ENCODE measurements around the gene TUBA3D. TPM values are rescaled to one million over a fixed set of nuclear protein-coding genes. Genes with fewer than 3 reads are reported as not detected.
"Not testable (repeated sequence)": the region's sequence is repeated elsewhere in the genome, so short reads cannot be mapped to it uniquely, and the experiment has no call there.

Gene TUBA3D
- total and polyA plus RNA-seq, 2 donors (not counting 1 experiment from before 2014, with no cell fraction given), result not detected

DNA sequence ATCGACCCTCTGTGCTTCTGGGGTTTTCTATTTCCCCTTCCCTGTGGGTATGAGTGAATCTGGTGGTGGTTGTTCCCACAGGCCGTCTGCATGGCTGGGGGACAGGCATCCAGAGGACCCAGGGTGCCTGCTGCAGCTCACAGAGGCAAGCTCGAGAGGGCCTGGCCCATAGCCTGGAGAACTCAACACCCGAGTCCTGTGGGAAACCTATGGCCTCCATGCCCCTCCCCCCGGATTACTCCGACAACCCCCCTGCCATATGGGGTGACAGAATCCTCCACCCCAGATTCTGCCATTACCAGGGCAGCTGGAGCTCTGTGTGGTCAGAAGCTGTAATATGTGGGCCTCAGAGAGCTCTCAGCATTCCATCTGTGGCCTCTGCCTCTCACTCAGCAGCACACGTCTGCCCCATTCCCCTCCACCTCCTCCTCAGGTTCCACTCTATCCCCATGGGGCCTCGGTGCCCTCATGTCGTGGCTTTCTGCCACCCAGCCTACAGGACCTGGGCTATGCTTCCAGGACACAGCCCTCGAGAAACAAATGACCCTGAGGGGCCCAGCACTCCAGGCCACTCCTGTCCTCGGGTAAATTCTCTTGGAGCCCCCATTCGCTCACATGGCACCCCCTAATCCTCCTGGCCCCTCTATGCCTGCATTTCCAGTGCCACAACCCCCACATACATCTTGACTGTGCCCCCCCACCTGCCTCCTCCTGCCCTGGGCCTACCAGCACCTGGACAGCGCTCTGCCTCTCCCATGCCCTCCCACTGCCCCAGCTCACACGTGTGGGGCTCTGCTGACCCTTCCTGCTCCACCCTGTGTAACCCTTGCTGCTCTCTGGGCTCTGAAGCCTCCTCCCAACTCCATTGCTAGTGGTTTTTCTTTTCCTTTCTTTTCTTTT lies 12.6 kb downstream of the TUBA3D start:
- H3K4me1 ChIP-seq (ENCODE audit: control insufficient read depth, extremely low read depth, insufficient read depth, low read length), result no peaks in the 10 kb centered on the region
- H3K36me3 ChIP-seq (ENCODE audit: control insufficient read depth, insufficient read depth, low read length), result peaks cover 2% of the 10 kb centered on the region
- no peak overlapping the region for H2AFZ ChIP-seq (ENCODE audit: low read length)
- peaks cover 23% of the 10 kb centered on the region for H3K79me2 ChIP-seq (ENCODE audit: control insufficient read depth, insufficient read depth, low read length)
- no peak overlapping the region for H3K27ac ChIP-seq (ENCODE audit: insufficient read depth, low read length)
- no peaks in the 10 kb centered on the region for H3K9me3 ChIP-seq (ENCODE audit: control insufficient read depth, insufficient read depth, low read depth, low read length)
- no peak overlapping the region for H3K4me2 ChIP-seq (ENCODE audit: extremely low read depth, insufficient read depth, low read length)
- H3K4me3 ChIP-seq (replicated peaks in 1 of 4; ENCODE audit: control extremely low read depth in 1 of 4, insufficient read depth in 1 of 4, low read depth in 3 of 4, low read length in 4 of 4), result no peak overlapping the region
- DNase-seq (ENCODE audit: low read depth in 2 of 2), result no peak
- H3K9ac ChIP-seq (ENCODE audit: insufficient read depth, low read length), result no peak overlapping the region
- no peaks in the 10 kb centered on the region for H4K20me1 ChIP-seq (ENCODE audit: control insufficient read depth, extremely low read depth, insufficient read depth, low read length)
- TF ChIP-seq CTCF (conservative IDR thresholded peaks at IDR 0.05 in 1 of 2, IDR thresholded peaks at IDR 0.05 in 1 of 2; ENCODE audit: low read depth in 1 of 2, low read length in 2 of 2) (no peak), EZH2 (IDR thresholded peaks at IDR 0.05; ENCODE audit: low read length, missing control alignments) (no peak)
- no peaks in the 10 kb centered on the region for H3K27me3 ChIP-seq (ENCODE audit: control insufficient read depth, insufficient read depth, low read length)

DNA sequence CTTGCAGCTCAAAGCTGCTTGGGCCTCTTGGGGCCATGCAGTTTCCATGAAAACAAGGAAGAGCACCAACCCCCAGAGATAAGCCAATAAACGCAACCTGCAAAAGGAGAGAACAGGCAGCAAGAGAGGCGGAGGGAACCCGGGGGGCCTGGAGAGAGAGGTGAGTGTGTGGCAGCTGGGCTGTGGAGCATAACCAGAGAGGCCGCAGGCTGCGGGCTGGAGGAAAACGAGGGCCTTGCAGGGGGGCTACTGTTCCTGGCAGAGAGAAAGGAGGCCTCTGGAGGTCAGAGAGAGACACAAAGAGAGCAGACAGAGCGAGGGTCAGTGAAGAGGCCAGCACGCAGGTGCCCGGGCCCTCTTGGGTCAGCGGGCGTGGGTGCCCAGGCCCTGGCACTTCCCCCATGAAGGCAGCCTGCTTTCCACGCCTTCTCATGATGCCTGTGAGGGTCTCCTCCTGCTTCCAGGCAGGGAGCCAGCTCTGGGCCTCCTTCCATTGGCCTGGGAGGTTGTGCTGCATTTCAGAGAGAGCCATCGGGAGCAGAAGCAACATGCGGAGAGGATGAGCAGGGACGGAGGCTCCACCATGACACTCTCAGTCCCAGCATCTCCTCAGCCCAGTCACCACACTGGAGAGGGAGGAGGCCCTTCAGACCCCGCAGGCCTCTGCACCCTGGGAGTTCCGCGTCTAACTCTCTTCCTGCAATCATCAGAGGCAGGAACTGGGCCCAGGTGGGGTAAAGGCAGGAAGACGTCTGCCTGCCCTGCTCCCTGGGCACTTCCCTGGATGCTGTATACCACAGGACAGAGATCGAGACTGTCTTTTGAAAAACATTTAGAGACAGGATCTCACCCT lies 14.9 kb downstream of the TUBA3D start:
- Histone ChIP-seq H3K4me2 (ENCODE audit: extremely low read depth, insufficient read depth, low read length) (peak overlapping the region; percentile 71), H3K79me2 (ENCODE audit: control insufficient read depth, insufficient read depth, low read length) (peaks cover 46% of the 10 kb centered on the region), H3K4me3 (replicated peaks in 1 of 4; ENCODE audit: control extremely low read depth in 1 of 4, insufficient read depth in 1 of 4, low read depth in 3 of 4, low read length in 4 of 4) (peak overlapping the region; percentile 27 to 92 (median 48))
- H2AFZ ChIP-seq (ENCODE audit: low read length); H3K9ac ChIP-seq (ENCODE audit: insufficient read depth, low read length); H3K36me3 ChIP-seq (ENCODE audit: control insufficient read depth, insufficient read depth, low read length); H3K4me1 ChIP-seq (ENCODE audit: control insufficient read depth, extremely low read depth, insufficient read depth, low read length); H4K20me1 ChIP-seq (ENCODE audit: control insufficient read depth, extremely low read depth, insufficient read depth, low read length); H3K27ac ChIP-seq (ENCODE audit: insufficient read depth, low read length); H3K9me3 ChIP-seq (ENCODE audit: control insufficient read depth, insufficient read depth, low read depth, low read length); H3K27me3 ChIP-seq (ENCODE audit: control insufficient read depth, insufficient read depth, low read length): not testable (repeated sequence)
- peak; percentile 34 to 41 for DNase-seq (ENCODE audit: low read depth in 2 of 2)

DNA sequence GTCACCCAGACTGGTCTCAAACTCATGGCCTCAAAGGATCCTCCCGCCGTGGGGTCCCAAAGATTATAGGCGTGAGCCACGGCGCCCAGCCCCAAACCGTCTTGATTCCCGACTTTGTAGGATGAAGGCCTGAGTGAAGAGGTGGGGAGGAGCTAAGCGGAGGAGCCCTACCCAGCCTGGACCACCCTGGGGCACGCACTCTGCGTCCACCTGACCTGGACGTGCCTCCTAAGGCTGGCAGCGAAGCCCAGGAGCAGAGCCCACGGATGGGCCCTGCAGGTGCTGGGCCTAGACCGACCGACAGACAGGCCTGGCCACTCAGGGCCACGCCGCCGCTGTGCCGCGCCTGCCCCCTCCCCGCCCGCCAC lies 15.5 kb downstream of the TUBA3D start:
- not testable (repeated sequence) for H4K20me1 ChIP-seq (ENCODE audit: control insufficient read depth, extremely low read depth, insufficient read depth, low read length); H3K27ac ChIP-seq (ENCODE audit: insufficient read depth, low read length); DNase-seq (ENCODE audit: low read depth in 2 of 2); H3K9me3 ChIP-seq (ENCODE audit: control insufficient read depth, insufficient read depth, low read depth, low read length); H3K27me3 ChIP-seq (ENCODE audit: control insufficient read depth, insufficient read depth, low read length); H3K36me3 ChIP-seq (ENCODE audit: control insufficient read depth, insufficient read depth, low read length); H3K4me1 ChIP-seq (ENCODE audit: control insufficient read depth, extremely low read depth, insufficient read depth, low read length); H3K9ac ChIP-seq (ENCODE audit: insufficient read depth, low read length)
- Histone ChIP-seq H3K4me3 (replicated peaks in 1 of 4; ENCODE audit: control extremely low read depth in 1 of 4, insufficient read depth in 1 of 4, low read depth in 3 of 4, low read length in 4 of 4) (peak overlapping the region; percentile 27 to 92 (median 48)), H2AFZ (ENCODE audit: low read length) (peak overlapping the region; percentile 19), H3K79me2 (ENCODE audit: control insufficient read depth, insufficient read depth, low read length) (peaks cover 52% of the 10 kb centered on the region), H3K4me2 (ENCODE audit: extremely low read depth, insufficient read depth, low read length) (peak overlapping the region; percentile 58)

- DNase-seq (ENCODE audit: low read depth in 2 of 2), result not testable (repeated sequence)
- peak within 1 kb of the TSS; percentile 83 for H2AFZ ChIP-seq (ENCODE audit: low read length)
Measured at GRCh38 chr2:131492015-131492417, 16.1 kb downstream of the TUBA3D start, which contains the start of gene MZT2A. MZT2A (minus strand) TSS chr2:131492397; CDS start chr2:131492376, 21 bp downstream.

More at GRCh38 chr2:131492015-131492417, 16.1 kb downstream of the TUBA3D start, which contains the start of gene MZT2A:
- not testable (repeated sequence) for H3K9me3 ChIP-seq (ENCODE audit: control insufficient read depth, insufficient read depth, low read depth, low read length); H3K27me3 ChIP-seq (ENCODE audit: control insufficient read depth, insufficient read depth, low read length); H3K36me3 ChIP-seq (ENCODE audit: control insufficient read depth, insufficient read depth, low read length); H3K4me1 ChIP-seq (ENCODE audit: control insufficient read depth, extremely low read depth, insufficient read depth, low read length); H4K20me1 ChIP-seq (ENCODE audit: control insufficient read depth, extremely low read depth, insufficient read depth, low read length)
- Histone ChIP-seq H3K79me2 (ENCODE audit: control insufficient read depth, insufficient read depth, low read length) (peaks cover 58% of the 10 kb centered on the region), H3K27ac (ENCODE audit: insufficient read depth, low read length) (peak within 1 kb of the TSS; percentile 71), H3K4me2 (ENCODE audit: extremely low read depth, insufficient read depth, low read length) (peak within 1 kb of the TSS; percentile 73), H3K9ac (ENCODE audit: insufficient read depth, low read length) (peak within 1 kb of the TSS; percentile 85), H3K4me3 (replicated peaks in 1 of 4; ENCODE audit: control extremely low read depth in 1 of 4, insufficient read depth in 1 of 4, low read depth in 3 of 4, low read length in 4 of 4) (peak within 1 kb of the TSS; percentile 79 to 94 (median 89))

Measured in fibroblast of lung (primary cell).